ENCODE measurements around the gene DPP7.
"Not testable (repeated sequence)": the region's sequence is repeated elsewhere in the genome, so short reads cannot be mapped to it uniquely, and the experiment has no call there.

Gene DPP7

DNA sequence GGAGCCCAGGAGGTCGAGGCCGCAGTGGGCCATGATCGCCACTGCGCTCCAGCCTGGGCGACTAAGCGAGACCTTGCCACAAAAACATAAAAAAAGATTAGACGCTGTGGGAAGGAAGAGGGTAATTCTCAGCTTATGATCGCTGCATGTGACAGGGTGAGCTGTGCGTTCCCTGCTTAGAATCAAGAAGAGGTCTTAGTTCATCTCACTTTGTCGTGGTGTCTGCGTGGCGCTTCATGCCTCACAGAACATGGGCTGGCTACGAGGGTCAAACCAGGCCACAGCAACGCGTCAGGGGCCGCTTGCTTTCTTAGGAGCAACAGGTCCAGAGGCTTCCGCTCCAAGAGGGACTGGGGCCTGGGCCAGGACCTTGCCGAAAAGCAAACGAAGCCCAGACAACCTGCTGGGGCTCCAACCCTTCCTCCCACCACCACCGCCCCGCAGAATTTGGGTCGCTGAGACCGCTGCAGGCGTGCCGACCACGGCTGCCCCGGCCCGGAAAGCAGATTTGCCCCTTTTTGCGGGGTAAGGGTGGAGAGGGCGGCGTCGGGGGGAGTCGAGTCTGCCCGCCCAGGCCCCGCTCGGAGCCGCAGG is 14.4 kb upstream of the DPP7 start:
- peak; percentile 44 for DNase-seq

DNA sequence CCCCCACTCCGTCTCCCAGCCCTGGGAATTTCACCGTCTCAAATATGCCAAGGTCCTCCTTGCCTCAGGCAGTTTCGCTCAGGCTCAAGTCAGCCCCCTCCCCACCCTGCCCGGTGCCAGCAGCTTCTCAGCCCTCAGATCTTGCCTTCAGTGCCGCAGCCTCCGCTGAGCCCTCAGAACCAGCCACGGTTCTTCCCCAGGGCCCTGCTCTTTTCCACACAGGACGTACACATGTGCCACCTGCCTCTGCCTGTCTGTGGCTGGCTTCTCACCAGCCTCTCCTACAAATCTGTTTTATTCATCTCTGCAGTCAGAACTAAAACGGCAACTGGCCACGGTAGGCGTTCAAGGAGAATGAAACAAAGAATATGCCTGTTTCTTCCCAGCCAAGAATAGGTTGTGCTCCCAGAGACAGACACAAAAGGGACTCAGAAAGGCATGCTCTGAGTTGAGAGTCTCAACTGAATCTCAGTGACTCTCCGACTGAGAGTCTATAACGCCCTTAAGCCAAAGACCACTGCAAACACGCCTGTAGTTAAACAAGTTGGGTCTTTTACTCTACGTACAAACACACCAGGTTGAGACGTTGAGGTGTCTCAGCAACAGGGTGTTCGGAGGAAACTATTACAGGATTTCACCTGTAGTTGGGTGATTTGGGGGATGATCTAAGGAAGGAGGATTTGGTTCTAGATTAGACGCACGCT is 13.8 kb upstream of the DPP7 start:
- DNase-seq, result no peak

DNA sequence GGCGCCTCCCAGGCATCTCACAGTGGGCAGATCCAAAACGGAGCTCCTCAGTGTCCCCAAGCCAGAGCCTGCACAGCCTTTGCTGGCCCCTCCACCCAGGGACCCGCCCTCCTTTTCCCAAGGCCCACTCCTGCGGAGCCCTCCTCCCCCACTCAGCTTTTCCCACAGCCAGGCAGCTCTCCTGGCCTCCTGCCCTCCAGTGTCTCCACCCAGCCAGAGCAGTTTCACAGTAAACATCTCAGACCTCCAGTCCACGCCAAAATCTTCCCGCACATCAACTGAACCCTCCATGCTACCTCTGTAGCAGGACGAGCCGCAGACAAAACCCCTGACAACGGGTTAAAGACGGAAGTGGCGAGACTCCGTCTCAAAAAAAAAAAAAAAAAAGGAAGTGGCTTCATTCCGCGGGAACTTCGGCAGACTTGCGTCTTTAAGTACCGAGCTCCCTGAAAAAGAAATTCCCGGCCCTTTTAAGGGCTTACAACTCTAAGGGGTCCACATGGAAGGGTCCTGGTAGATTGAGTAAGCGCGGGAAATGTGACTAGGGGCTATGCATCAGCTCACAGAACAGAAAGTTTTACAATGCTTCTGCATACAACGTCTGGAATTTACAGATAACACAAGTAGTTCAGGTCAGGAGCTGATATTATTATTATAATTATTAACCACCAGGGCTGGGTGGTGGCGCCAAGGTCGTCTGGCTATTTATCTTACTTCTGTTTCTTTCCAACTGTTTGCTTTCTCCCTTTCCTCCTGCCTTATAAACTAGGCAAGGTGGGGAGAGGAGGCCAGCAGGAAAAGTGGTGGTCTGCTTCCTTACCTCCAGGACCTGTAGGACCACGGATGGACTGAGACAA is 13.0 kb upstream of the DPP7 start:
- no peak for DNase-seq

DNA sequence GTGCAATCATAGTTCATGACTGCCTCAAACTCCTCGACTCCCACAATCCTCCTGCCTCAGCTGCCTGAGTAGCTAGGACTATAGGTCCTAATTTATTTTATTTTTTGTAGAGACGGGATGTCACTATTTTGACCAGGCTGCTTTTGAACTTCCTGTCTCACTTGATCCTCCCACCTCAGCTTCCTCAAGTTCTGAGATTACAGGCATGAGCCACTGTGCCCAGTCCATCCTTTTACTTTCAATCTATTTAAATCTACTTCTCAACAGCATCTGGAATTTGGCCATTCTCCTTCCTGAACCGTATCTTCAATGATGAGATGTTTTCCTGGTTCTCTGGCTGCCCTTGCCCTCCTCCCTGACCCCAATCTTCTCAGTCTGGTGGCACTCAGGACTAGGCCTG is 12.3 kb upstream of the DPP7 start:
- no peak for DNase-seq

DNA sequence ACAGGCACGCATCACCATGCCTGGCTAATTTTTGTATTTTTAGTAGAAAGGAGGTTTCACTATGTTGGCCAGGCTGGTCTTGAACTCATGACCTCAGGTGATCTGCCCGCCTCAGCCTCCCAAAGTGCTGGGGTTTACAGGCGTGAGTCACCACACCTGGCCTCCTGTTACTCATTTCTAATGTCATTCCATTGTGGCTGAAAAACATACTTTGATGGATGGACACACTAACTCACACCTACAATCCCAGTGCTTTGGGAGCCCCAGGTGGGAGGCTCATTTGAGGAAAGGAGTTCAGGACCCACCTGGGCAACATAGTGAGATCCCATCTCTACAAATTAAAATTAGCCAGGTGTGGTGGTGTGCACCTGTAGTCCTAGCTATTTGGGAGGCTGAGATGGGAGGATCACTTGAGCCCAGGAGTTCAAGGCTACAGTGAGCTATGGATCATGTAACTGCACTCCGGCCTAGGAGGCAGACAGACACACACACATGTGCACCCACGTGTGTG is 9.5 kb upstream of the DPP7 start:
- not testable (repeated sequence) for DNase-seq

DNA sequence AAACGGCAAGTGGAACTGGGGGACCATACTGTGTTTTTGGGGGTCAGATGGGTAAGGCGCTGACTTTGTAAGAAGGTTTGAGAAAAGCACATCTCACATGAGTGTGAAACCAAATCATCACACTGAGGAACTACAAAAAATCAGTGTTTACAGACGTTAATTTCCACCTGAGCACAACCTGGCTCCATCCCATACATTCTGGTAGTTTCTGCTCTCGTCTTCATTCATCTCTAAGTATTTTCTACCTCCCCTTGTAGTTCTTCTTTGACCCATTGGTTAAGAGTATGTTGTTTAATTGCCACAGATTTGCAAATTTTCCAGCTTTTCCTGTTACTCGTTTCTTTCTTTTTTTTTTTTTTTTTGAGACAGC is 8.9 kb upstream of the DPP7 start:
- DNase-seq, result no peak

DNA sequence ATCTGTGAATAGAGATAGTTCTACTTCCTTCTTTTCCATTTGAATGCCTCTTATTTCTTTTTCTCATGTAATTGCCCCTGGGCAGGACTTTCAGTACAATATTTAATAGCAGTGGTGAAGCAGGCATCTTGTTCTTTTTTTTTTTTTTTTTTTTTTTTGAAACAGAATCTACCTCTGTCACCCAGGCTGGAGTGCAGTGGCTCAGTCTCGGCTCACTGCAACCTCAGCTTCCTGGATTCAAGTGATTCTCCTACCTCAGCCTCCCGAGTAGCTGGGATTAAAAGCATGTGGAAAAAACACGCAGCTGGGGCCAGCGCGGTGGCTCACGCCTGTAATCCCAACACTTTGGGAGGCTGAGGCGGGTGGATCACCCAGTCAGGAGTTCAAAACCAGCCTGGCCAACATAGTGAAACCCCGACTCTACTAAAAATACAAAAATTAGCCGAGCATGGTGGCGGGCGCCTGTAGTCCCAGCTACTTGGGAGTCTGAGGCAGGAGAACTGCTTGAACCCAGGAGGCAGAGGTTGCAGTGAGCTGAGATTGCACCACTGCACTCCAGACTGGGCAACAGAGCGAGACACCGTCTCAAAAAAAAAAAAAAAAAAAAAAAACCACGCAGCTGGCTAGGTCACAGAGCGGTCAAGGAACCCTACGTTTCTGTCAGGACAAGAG is 8.4 kb upstream of the DPP7 start:
- not testable (repeated sequence) for DNase-seq

DNA sequence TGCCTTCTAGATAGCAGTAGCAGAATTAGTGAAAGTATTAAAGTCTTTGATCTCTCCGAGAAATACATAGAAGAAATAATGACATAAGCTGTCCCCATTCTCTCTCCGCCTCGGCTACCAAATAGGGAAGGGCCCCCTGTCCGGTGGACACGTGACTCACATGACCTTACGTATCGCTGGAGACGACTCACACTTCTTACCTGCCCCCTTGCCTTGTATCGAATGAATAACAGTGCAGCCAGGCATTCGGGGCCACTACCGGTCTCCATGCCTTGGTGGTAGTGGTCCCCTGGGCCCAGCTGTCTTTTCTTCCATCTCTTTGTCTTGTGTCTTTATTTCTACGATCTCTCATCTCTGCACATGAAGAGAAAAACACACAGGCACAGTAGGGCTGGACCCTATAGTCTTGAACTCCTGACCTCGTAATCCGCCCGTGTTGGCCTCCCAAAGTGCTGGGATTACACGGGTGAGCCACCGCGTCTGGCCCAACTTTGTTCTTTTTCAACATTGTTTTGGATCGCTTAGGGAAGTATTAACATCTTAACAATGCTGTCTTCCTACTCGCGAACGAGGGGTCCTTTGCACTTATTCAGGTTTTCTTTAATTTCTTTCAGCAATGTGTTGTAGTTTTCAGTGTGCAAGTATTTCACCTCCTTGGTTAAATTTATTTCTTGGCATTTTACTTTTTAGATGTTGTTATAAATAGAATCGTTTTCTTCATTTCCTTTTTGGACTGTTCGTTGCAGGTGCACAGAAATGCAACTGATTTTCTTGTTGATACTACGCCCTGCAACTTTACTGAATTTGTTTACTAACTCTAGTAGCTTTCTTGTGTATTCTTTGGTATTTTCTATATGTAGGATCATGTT is 7.6 kb upstream of the DPP7 start:
- not testable (repeated sequence) for DNase-seq

DNA sequence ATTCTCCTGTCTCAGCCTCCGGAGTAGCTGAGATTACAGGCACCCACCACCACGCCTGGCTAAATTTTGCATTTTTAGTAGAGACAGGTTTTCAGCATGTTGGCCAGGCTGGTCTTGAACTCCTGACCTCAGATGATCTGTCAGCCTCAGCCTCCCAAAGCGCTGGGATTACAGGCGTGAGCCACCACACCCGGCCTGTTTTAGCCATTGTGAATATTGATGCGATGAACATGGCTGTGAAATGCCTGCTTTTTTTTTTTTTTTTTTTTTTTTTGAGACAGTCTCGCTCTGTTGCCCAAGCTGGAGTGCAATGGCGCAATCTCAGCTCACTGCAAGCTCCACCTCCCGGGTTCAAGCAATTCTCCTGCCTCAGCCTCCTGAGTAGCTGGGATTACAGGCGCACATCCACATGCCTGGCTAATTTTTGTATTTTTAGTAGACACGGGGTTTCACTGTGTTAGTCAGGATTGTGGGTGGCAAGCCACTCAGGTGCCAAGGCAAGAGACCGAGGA is 3.6 kb upstream of the DPP7 start:
- DNase-seq, result not testable (repeated sequence)

DNA sequence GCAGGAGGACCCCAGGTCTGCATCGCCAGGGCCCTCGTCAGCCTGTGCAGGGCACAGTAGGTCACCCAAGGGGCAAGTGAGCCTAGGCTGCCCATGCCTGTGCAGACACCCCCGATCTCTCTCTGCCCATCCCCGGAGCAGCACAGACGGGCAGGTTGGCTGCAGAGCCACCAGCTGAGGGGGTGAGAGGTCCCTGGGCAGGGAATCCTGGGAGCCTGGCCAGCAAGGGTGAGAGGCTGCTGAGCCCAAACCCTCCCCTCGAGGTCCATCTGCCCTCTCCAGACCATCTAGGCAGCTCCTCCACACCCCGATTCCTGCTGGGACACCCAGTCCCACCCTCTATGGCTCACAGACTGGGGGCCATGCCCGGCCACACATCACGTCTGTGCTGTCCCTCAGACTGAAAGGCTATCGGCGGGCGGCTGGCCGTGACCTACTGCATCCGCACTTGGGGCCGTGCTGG is 2.8 kb upstream of the DPP7 start:
- no peak for DNase-seq

DNA sequence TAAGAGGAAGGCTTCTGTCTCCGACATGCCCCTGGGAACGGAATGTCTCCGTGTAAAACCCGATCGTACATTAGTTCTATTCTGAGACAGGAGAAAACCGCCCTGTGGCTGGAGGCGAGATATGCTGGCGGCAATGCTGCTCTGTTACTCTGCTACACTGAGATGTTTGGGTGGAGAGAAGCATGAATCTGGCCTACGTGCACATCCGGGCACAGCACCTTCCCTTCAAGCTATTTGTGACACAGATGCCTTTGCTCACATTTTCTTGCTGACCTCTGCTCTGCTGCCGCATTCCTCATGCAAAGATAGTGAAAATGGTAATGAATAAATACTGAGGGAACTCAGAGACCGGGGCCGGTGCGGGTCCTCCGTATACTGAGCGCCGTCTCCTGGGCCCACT is 2.2 kb upstream of the DPP7 start:
- no peak for DNase-seq

DNA sequence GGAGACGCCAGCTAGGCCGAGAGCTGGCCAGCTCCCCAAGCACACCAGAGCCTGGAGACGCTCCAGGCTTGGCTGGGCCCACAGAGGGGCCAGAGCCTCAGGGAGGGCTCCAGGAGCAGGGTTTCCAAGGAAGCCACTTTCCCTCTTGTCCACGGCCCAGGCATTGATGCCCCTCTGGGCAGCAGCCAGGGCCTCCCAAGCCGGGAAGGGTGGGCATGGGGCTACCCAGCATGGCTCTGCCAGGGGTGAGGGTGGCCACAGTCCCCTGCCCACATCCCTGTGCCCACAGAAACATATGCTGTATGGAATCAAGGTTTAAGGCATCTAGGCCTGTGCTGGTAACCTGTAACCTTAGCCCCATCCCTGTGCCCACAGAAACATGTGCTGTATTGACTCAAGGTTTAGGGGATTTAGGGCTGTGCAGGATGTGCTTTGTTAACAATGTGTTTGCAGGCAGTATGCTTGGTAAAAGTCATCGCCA is 1.5 kb upstream of the DPP7 start:
- no peak for DNase-seq

DNA sequence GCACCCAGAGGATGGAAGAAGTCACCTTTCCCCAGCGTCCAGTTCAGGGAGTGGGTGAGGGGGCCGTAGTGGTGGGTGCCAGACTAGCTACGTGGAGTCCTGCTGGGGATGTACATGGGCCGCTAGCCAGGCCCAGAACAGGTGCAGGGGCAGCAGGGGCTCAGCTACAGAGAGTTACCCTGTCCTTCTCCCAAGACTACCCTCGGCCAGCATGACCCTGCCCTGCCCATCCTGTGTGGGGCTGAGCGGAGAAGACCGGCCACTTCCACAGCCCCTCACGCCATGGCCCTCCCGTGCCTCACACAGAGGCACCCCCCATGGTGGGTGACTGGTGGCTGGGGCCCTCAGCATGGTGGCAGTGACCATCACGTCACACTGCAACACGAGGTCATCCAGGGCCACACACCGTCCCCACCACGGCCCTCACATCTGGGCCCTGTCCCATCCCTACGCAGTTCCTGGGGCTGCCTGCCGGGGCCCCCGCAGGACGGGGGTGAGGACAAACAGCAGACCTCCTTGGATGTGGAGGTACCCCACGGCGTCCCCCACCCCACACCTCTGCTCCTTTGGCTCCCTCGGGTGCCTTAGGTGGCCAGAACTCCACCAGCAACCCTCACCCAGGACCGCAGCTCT is 977 bp upstream of the DPP7 start:
- no peak for DNase-seq

DNA sequence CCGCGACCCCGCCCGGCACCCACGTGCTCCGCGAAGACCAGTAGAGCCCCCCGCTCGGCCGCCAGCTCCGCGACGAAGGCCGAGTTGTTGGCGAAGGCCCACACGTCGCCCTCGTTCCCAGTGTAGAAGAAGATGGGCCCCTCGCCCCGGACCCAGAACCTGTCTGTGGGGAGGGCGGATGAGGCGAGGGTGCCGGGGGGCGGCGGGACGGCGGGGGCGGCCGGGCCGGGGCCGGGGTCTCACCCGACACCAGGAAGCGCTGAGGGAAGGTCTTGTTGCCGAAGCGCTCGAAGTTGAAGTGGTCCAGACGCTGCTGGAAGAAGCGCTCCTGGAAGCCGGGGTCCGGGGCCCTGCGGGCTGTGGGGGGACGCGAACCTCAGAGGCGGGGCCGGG is 317 bp downstream of the DPP7 start:
- DNase-seq, result no peak

DNA sequence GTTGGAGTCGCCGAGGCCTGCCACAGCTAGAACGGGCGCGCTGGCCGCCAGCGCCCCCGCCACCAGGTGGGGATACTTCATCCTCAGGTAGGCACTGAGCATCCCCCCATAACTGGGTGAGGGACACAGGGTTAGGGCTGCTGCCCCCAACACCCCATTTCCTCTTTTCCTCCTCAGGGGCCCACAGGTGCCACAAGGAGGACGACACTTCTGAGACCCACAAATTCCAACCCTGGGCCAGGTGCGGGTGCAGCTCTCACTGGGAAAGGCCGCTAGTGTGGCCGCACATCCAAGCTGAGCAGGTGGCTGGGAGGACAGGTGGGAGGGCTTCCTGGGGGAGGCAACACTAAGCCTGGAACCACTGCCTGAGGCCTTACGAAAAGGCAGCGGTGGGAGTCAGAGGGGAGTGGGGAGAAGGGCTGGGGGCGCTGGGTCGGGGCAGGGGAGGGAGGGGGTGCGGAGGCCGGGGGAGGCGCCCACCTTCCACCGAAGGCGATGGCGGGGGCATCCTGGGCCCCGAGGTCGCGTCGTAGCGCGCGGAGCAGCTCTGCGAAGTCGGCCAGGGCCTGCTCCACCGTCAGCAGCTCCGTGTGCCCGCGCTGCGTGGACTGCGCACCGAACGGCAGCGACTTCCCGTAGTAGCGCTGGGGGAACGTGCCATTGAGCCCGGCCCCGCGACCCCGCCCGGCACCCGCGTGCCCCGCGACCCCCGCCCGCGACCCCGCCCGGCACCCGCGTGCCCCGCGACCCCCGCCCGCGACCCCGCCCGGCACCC is 961 bp downstream of the DPP7 start:
- DNase-seq, result no peak

DNA sequence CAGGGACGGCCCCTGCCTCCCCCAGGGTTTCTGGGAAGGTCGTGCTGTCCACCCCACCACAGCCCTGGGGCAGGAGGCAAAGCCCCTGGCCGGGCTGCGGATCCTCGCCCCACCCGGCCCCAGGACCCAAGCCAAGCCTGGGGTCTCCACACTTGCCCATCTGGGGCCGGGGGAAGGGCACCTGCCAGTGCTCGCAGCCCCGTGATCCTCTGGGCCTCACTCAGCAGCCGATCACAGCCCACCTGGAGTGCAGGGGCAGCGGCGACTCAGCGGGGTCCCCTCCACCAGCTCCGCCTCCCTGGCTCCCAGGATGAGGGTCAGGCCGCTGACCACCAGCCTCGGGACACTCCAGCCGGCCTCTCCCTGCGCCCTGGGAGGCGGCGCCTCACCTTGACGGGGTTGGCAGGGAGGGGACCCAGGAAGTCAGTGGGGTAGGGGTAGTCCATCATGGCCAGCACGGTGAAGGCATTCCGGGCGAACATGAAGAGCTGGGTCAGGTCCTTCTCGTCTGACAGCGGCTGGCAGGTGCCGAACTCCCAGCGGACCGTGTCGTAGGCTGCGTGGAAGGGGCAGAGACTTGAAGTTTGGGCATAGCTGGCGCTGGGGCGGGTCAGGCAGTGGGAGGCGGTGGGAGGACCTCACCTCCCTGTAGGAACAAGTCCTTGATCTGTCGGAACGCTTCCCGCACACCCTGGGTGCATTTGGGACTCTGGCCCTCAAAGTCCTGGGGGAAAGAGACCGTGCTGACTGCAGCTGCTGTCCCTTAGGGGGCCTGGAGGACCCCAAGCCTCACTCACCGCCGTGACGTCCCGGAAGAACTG is 1.8 kb downstream of the DPP7 start:
- no peak for DNase-seq

DNA sequence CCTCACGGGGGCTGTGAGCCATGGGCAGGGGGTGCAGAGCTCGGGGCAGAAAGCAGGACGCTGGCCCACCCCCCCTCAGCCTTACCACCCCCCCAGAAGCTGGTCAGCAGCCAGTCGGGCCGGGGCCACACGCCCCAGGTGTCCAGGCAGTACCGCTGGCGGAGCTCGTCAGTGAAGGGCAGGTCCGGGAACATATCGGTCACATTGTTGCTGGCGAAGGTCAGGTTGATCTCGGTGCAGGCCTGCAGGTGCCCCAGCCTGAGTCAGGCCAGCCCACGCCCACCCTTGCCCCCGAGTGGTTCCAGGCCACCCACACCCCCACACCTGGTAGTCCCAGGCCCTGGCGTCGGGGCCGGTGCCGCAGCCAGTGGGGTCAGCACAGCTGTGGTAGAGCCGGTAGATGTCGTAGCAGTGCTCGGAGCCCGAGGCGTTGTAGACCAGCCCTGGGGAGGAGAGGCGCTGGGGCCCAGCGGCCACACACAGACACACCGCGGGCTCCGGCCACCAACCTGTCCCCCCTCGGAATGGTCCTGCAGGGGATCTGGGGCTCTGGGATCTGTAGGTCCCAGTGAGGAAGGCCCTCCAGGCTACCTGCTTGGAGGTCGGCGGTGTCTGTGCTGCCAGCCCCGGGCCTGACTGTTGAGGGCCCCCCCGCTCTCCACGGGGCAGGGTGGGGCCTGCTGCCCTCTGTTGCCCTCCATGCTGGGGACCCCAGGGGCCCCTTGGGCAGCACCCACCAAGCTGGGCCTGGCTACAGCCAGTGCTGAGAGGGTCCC is 2.6 kb downstream of the DPP7 start:
- no peak for DNase-seq

DNA sequence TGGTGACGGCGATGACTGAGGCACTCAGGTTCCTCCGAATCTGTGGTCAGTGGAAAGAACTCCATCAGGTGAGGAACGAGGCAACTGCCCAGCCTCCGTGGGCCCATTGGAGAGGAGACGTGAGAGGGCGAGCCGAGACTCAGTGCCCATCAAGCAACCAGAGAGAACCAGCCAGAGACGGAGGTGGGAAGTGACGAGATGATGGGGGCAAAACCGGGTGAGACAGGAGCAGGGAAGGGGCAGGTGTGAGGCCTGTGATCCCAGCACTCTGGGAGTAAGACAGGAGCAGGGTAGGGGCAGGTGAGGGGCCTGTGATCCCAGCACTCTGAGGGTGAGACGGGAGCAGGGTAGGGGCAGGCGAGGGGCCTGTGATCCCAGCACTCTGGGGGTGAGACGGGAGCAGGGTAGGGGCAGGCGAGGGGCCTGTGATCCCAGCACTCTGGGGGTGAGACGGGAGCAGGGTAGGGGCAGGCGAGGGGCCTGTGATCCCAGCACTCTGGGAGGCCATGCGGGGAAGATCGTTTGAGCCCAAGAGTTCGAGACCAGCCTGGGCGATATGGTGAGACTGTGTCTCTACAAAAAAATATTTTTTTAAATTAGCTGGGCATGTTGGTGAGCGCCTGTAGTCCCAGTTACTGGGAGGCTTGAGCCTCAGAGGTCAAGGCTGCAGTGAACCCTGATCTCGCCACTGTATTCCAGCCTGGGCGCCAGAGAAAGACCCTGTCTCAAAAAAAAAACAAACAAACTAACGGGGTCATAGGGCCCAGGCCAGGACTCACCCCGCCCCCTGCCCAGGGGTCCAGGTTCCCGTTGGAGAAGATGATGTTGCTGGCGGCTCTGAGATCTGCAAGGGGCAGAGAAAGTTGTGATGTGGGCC is 3.4 kb downstream of the DPP7 start:
- no peak for DNase-seq
